Measurements from ENCODE around the gene PHC2.

PHC2 gene

DNA sequence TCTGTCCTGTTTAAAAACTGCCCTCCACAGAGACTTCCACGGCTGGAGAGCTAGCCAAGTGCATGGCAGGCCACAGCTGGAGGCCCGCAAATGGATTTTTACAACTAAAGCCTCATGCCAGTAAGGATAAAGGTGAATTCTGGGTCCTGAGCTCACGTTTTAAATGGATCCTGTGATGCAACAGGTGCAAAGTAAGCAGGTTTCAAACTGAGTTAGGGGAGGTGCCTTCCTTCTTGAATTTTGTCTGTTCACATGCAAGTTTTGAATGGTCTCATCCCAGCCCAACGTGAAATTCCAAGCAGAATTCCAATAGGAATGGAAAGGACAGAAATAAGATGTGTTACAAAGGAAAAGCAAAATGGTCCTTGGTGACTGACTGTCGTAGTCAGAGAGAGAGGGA lies 73.8 kb downstream of the PHC2 start:
- Histone ChIP-seq H3K4me3 (ENCODE audit: low read depth, low read length, poor library complexity, severe bottlenecking) (no peak overlapping the region), H3K4me1 (ENCODE audit: insufficient read depth, low read length, severe bottlenecking) (no peaks in the 10 kb centered on the region), H3K27ac (ENCODE audit: low read depth, low read length, poor library complexity, severe bottlenecking) (no peak overlapping the region), H3K9ac (ENCODE audit: low read length) (no peak overlapping the region), H3K79me2 (ENCODE audit: insufficient read depth, low read length) (no peaks in the 10 kb centered on the region), H4K20me1 (ENCODE audit: insufficient read depth, low read length) (no peaks in the 10 kb centered on the region), H3K9me3 (ENCODE audit: low read length) (no peaks in the 10 kb centered on the region), H3K36me3 (ENCODE audit: insufficient read depth, low read length) (no peaks in the 10 kb centered on the region; the same call in 1 of the 2 replicates), H3K4me2 (ENCODE audit: low read length) (no peak overlapping the region), H2AFZ (ENCODE audit: low read length) (no peak overlapping the region), H3K27me3 (ENCODE audit: insufficient read depth, low read length) (peaks cover 6% of the 10 kb centered on the region; the same call in 1 of the 2 replicates), H3F3A (ENCODE audit: insufficient read depth, low read length) (no peaks in the 10 kb centered on the region), H3K9me2 (ENCODE audit: low read depth, low read length) (no peaks in the 10 kb centered on the region)
- TF ChIP-seq, protein P1, sequence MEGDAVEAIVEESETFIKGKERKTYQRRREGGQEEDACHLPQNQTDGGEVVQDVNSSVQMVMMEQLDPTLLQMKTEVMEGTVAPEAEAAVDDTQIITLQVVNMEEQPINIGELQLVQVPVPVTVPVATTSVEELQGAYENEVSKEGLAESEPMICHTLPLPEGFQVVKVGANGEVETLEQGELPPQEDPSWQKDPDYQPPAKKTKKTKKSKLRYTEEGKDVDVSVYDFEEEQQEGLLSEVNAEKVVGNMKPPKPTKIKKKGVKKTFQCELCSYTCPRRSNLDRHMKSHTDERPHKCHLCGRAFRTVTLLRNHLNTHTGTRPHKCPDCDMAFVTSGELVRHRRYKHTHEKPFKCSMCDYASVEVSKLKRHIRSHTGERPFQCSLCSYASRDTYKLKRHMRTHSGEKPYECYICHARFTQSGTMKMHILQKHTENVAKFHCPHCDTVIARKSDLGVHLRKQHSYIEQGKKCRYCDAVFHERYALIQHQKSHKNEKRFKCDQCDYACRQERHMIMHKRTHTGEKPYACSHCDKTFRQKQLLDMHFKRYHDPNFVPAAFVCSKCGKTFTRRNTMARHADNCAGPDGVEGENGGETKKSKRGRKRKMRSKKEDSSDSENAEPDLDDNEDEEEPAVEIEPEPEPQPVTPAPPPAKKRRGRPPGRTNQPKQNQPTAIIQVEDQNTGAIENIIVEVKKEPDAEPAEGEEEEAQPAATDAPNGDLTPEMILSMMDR (IDR thresholded peaks at IDR 0.05; ENCODE audit: low read length) = no peak
- TF ChIP-seq EZH2 (IDR thresholded peaks at IDR 0.05; ENCODE audit: borderline replicate concordance, low read length) = no peak

DNA sequence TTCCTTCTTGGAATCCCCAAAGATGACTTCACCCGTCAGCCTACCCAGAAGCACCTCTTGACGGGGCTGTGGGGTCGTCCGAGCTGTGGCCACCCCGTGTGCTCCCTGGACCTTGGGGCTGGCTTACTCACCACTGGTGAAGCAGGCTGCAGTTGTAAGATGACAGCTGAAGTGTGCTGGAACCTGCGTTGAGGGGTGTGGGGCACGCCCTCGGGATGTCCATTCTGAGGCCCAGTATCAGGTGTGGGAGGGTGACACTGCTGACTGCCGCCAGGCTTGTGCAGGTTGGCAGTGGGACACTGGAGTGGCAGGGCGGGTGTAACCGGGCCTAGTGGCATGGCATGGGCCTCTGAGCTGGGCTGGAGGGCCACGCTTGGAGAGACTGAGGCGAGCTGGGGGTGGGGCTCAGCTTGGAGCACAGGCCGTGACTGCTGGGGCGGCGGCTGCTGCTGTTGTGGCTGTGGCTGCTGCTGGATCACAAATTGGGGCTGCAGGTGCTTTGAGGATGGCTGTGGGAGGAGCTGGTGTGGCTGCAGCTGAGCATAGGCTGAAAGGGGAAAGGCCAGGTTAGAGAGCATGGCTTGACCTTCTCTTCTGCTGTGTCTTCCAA lies 76.1 kb downstream of the PHC2 start:
- Histone ChIP-seq H3K27ac (ENCODE audit: low read depth, low read length, poor library complexity, severe bottlenecking) (no peak overlapping the region), H3K9ac (ENCODE audit: low read length) (no peak overlapping the region), H2AFZ (ENCODE audit: low read length) (no peak overlapping the region), H3K4me3 (ENCODE audit: low read depth, low read length, poor library complexity, severe bottlenecking) (no peak overlapping the region), H3K27me3 (ENCODE audit: insufficient read depth, low read length) (peaks cover 6% of the 10 kb centered on the region; the same call in 1 of the 2 replicates), H4K20me1 (ENCODE audit: insufficient read depth, low read length) (no peaks in the 10 kb centered on the region), H3K9me3 (ENCODE audit: low read length) (no peaks in the 10 kb centered on the region), H3K4me2 (ENCODE audit: low read length) (no peak overlapping the region), H3K36me3 (ENCODE audit: insufficient read depth, low read length) (no peaks in the 10 kb centered on the region; the same call in 1 of the 2 replicates), H3F3A (ENCODE audit: insufficient read depth, low read length) (no peaks in the 10 kb centered on the region), H3K79me2 (ENCODE audit: insufficient read depth, low read length) (no peaks in the 10 kb centered on the region), H3K4me1 (ENCODE audit: insufficient read depth, low read length, severe bottlenecking) (peaks cover 9% of the 10 kb centered on the region), H3K9me2 (ENCODE audit: low read depth, low read length) (no peaks in the 10 kb centered on the region)
- TF ChIP-seq EZH2 (IDR thresholded peaks at IDR 0.05; ENCODE audit: borderline replicate concordance, low read length) = no peak
- TF ChIP-seq, protein P1 (IDR thresholded peaks at IDR 0.05; ENCODE audit: low read length) = no peak

DNA sequence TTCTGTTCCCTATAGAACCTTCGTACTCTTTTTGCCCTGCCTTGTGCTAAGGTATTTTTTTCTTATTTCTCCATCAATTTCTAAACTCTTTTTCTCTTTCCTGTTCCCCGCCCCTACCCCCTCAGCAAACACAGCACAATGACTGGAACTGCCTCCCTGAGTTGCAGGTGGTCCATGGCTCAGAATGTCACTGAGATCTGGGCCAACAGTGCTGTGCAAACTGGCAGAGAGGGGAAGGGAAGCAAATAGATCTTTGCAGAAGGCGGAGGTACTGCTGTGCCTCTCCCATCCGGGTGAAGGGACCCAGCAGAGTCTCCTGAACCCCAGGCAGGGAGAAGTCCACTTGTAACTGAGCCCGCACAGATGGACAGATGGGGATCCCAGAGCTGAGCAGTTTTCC lies 77.4 kb downstream of the PHC2 start:
- no peak overlapping the region for H3K4me2 ChIP-seq (ENCODE audit: low read length)
- peaks cover 6% of the 10 kb centered on the region; the same call in 1 of the 2 replicates for H3K27me3 ChIP-seq (ENCODE audit: insufficient read depth, low read length)
- H3F3A ChIP-seq (ENCODE audit: insufficient read depth, low read length) = no peaks in the 10 kb centered on the region
- H3K4me3 ChIP-seq (ENCODE audit: low read depth, low read length, poor library complexity, severe bottlenecking) = no peak overlapping the region
- no peaks in the 10 kb centered on the region for H3K9me2 ChIP-seq (ENCODE audit: low read depth, low read length)
- no peaks in the 10 kb centered on the region for H3K79me2 ChIP-seq (ENCODE audit: insufficient read depth, low read length)
- no peaks in the 10 kb centered on the region for H3K9me3 ChIP-seq (ENCODE audit: low read length)
- no peaks in the 10 kb centered on the region; the same call in 1 of the 2 replicates for H3K36me3 ChIP-seq (ENCODE audit: insufficient read depth, low read length)
- no peak overlapping the region for H3K27ac ChIP-seq (ENCODE audit: low read depth, low read length, poor library complexity, severe bottlenecking)
- TF ChIP-seq, protein P1 (IDR thresholded peaks at IDR 0.05; ENCODE audit: low read length) = no peak
- no peak for TF ChIP-seq EZH2 (IDR thresholded peaks at IDR 0.05; ENCODE audit: borderline replicate concordance, low read length)
- no peak overlapping the region for H3K9ac ChIP-seq (ENCODE audit: low read length)
- no peaks in the 10 kb centered on the region for H4K20me1 ChIP-seq (ENCODE audit: insufficient read depth, low read length)
- peaks cover 14% of the 10 kb centered on the region for H3K4me1 ChIP-seq (ENCODE audit: insufficient read depth, low read length, severe bottlenecking)
- H2AFZ ChIP-seq (ENCODE audit: low read length) = no peak overlapping the region
